Peyer's patch (tissue), 4 donors: ENCODE data around the gene MSLN.

Experiments used
- POLR2A ChIP-seq, 2 donors: fragments of 450-650 bp; IDR thresholded peaks; one replicate each; pipeline ENCODE4 v1.5.1; 2017; ENCODE audit warnings: antibody characterized with exemption in 2 of 2, mild to moderate bottlenecking in 2 of 2, moderate library complexity in 2 of 2
- TF ChIP-seq, protein P1 (sequence below), 6 experiments: fragments of 450-650 bp in 4 of 6; fragments of 200-600 bp in 2 of 6; sonication (generic) in 1 of 6; IDR thresholded peaks; one replicate each; pipeline ENCODE4 v1.5.1; 2017 to 2019; ENCODE audit warnings: antibody characterized with exemption in 6 of 6, mild to moderate bottlenecking in 3 of 6, moderate library complexity in 1 of 6

DNA sequence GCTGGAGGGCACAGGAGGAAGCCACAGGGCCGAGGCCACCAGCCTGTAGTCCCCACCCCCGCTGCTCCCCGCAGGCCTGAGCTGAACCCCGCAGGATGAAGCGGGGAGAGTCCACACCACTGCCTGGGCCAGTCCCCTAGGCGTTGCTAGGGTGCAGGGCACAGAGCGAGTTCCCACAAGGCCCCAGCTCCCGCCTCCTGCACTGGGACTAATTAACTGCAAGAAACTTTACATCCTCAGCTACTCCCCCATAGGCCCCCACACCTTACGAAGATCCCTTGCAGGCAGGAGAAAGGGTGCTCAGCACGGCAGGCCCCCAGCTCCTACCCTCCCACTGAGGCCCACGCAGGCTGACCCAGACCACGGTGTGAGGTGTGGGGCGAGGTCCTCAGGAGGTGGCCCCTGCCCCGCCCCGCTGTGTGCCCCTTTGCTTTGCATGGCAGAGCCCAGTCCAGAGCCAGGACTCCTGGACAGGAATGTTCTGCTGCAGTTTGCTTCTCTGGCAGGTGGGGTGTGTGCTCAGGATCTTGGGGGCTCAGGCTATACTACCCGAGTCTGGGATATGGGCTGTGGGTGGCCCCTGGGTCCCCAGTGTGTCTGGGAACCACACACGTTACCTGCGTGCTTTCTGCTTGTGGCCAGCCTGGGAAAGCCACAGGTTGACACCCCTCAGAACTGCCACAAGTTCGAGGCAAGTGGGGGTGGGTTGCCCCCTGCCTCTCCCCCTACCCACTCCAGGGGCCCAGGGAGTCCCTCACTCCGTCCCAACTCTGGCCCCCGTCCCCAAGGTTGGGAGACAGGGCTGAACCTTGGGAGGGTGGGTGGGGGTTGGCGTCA, 38.8 kb downstream of the MSLN start:
- TF ChIP-seq, protein P1, sequence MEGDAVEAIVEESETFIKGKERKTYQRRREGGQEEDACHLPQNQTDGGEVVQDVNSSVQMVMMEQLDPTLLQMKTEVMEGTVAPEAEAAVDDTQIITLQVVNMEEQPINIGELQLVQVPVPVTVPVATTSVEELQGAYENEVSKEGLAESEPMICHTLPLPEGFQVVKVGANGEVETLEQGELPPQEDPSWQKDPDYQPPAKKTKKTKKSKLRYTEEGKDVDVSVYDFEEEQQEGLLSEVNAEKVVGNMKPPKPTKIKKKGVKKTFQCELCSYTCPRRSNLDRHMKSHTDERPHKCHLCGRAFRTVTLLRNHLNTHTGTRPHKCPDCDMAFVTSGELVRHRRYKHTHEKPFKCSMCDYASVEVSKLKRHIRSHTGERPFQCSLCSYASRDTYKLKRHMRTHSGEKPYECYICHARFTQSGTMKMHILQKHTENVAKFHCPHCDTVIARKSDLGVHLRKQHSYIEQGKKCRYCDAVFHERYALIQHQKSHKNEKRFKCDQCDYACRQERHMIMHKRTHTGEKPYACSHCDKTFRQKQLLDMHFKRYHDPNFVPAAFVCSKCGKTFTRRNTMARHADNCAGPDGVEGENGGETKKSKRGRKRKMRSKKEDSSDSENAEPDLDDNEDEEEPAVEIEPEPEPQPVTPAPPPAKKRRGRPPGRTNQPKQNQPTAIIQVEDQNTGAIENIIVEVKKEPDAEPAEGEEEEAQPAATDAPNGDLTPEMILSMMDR (IDR thresholded peaks at IDR 0.05): no peak
- no peak for TF ChIP-seq POLR2A (IDR thresholded peaks at IDR 0.05)
